Lung (tissue), 12 donors: ENCODE results near the gene RNF19B. TPM values are rescaled to one million over a fixed set of nuclear protein-coding genes. Genes with fewer than 3 reads are reported as not detected.

Experiments used
- ATAC-seq: fragments of 200-7000 bp; cut with Tn5 transposase; one replicate; pipeline ENCODE4 v1.9.1; 2020; ENCODE audit warnings: moderate number of reproducible peaks; ENCODE audit not compliant: insufficient read depth, low FRiP score
- DNase-seq, 3 donors: peaks; one replicate each; pipeline ENCODE4 v3.0.0-alpha.2; 2013 to 2017
- H3K27ac ChIP-seq, 2 donors: one replicate each; pipeline ENCODE4 v1.5.1; 2013; ENCODE audit warnings: mild to moderate bottlenecking in 2 of 2, moderate library complexity in 2 of 2, control low read depth in 1 of 2, inconsistent platforms in 1 of 2, low read depth in 1 of 2, low read length in 1 of 2
- H3K27me3 ChIP-seq, 3 donors: one replicate each; pipeline ENCODE4 v1.5.1; 2013; ENCODE audit warnings: low read length in 2 of 3; ENCODE audit not compliant: control insufficient read depth in 3 of 3, insufficient read depth in 3 of 3
- H3K36me3 ChIP-seq, 4 donors: one replicate each; pipeline ENCODE4 v1.5.1; 2013; ENCODE audit warnings: low read length in 4 of 4, mild to moderate bottlenecking in 1 of 4, moderate library complexity in 1 of 4; ENCODE audit not compliant: control insufficient read depth in 4 of 4, insufficient read depth in 4 of 4
- H3K4me1 ChIP-seq, 5 donors: one replicate each; pipeline ENCODE4 v1.5.1; 2013; ENCODE audit warnings: low read length in 5 of 5, mild to moderate bottlenecking in 2 of 5, moderate library complexity in 1 of 5; ENCODE audit not compliant: control insufficient read depth in 5 of 5, insufficient read depth in 5 of 5
- H3K4me3 ChIP-seq: one replicate; pipeline ENCODE4 v1.5.1; 2013; ENCODE audit warnings: mild to moderate bottlenecking, control low read depth, moderate library complexity
- H3K9ac ChIP-seq, 2 donors: one replicate each; pipeline ENCODE4 v1.5.1; 2013; ENCODE audit warnings: low read length in 2 of 2, control low read depth in 1 of 2; ENCODE audit not compliant: insufficient read depth in 1 of 2
- H3K9me3 ChIP-seq, 4 donors: one replicate each; pipeline ENCODE4 v1.5.1; 2013; ENCODE audit warnings: low read length in 3 of 4, mild to moderate bottlenecking in 1 of 4, moderate library complexity in 1 of 4; ENCODE audit not compliant: control insufficient read depth in 4 of 4, insufficient read depth in 3 of 4
- CTCF ChIP-seq: IDR thresholded peaks from 2 replicates; pipeline ENCODE4 v1.5.1; 2012; ENCODE audit warnings: mild to moderate bottlenecking; ENCODE audit errors: control extremely low read depth, extremely low read depth
- WGBS, 2 donors: extraction: QIAGEN DNeasy Blood & Tissue Kit; methylation state at CpG; one replicate each; pipeline ENCODE4 v1.1.7; 2013; 5-methylcytosine and 5-hydroxymethylcytosine counted together
- polyA plus RNA-seq, 2 donors: library from polyadenylated mRNA; stranded (reverse); fragments of 200-250 nt; gene quantifications; one replicate each; pipeline ENCODE4 v1.2.1, GENCODE V29; 2013
- total RNA-seq, 2 donors: library from RNA; depleted of rRNA in 1 of 2; stranded (reverse); fragments of >200 nt in 1 of 2; gene quantifications; one replicate each; pipeline ENCODE4 v1.2.1, GENCODE V29; 2014 to 2021
- donor health status: control.
- donor health status: control.
- donor health status: Bipolar disorder and iron deficiency.
- donor health status: healthy.
- donor health status: DM: yes; HTN: yes; CAD: no.

Gene RNF19B
- total and polyA plus RNA-seq, 4 donors, result 5.1 to 65.9 (median 26.8) TPM

DNA sequence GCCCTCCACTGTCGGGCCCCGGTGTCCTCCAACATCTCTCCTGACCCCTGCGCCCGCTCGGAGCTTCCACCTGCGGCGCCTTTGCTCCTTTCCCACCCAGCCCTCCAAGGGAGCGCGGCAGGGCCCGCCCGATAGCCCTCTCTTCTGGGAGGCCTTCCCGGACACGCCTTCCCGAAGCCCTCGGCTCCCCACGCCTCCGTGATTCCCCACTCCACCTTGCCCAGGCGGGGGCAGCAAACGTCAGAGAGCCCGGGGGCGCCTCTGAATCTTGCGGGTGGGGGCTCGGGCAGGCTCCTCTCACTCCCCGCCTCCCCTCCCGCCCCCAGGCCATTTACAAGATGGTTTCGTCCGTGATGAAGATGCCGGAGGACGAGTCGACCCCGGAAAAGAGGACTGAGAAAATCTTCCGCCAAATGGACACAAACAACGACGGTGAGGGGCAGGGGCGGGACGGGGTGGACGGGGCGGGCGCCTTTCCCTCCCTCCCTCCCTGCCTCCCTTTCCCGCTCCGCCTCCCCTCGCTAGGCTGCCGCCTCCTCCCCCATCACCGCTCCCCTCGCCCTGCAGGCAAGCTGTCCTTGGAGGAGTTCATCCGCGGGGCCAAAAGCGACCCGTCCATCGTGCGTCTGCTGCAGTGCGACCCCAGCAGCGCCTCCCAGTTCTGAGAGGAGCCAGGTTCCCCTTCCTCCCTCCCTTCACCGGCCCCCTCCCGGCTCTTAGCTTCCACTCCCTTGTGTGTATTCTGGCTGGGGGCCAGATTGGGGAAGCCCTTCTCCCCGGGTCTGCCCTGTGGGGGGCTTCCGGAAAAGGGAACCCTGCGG, 71.2 kb downstream of the RNF19B start:
- Histone ChIP-seq H3K4me3 (no peak overlapping the region), H3K9ac (no peak overlapping the region), H3K27me3 (peaks cover 3 to 11% (median 8%) of the 10 kb centered on the region in 3 donors), H3K4me1 (peaks cover 0 to 12% (median 3%) of the 10 kb centered on the region in 5 donors), H3K9me3 (peaks cover 0 to 6% (median 0%) of the 10 kb centered on the region in 4 donors), H3K36me3 (no peaks in the 10 kb centered on the region), H3K27ac (no peak overlapping the region)
- 3% methylated on average over 58 of the region's 58 CpGs for WGBS, 2 donors
- peak; percentile 32 for ATAC-seq
- no peak for TF ChIP-seq CTCF
- peak; percentile 53 to 54 (median 54) for DNase-seq

DNA sequence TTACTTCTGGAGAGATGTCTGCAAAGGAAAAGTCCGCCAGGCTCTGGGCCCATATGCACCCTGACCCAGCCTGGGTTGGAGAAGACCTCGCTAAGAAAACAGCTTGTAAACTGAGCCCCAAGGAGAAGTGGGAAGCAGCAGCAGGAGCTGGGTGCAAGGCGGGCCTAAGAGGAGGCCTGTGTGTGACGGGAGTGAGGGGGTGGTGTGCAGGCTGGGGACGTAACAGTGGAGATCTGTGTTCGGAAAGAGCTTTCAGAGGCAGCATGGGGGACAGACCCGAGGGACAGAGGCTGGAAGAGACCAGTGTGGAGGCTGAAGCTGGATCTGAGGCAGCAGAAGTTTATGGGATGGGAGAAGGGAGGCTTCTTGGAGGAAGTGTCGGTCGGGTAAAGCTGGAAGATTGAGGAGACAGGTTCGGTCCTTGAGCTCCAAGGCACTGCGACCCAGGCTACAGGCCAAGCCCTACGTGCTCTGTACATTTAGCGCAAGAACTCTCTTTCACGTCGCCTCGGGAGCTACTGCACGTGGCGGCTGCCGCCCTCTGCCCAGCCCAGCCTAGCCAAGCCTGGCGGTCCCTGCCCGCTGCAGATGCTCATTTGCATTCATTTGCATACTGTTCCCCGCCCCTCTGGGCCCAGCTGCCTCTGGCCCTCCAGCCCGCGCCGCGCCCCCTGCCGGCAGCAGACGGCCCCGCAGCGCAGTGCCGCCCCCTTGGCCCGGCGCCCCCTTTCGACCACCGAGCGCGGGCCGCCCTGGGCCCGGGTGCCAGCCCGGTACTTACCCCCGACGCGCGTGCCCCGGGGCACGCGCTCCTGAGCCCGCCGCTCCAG, 72.0 kb downstream of the RNF19B start:
- Histone ChIP-seq H3K4me3 (no peak overlapping the region), H3K27ac (no peak overlapping the region), H3K27me3 (peaks cover 6 to 13% (median 8%) of the 10 kb centered on the region in 3 donors), H3K4me1 (peaks cover 0 to 12% (median 3%) of the 10 kb centered on the region in 5 donors), H3K36me3 (no peaks in the 10 kb centered on the region), H3K9ac (no peak overlapping the region), H3K9me3 (peaks cover 0 to 6% (median 0%) of the 10 kb centered on the region in 4 donors)
- ATAC-seq, result peak; percentile 22
- 19 to 29% methylated on average over 33 to 49 of the region's 49 CpGs for WGBS, 2 donors
- TF ChIP-seq CTCF, result peak; percentile 3
- peak in 1 of 3 donors; percentile 52 for DNase-seq

DNA sequence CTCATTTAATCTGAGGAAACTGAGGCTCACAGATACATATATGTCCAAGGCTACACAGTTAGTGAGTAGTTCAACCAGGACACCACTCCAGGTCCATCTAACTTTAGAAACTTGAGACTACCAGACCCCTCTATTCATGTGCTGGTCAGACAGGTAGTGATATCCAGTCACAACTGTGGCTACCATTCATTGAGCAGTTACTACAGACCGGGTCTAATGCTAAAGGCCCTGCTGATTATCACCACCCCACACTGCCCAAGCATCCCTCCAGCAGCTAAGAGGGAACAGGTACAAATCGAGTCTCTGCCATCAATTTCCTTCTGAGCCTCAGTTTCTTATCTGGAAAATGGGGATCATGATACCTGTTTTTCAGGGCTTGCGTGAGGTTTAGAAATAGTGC, 73.0 kb downstream of the RNF19B start:
- DNase-seq, result no peak
- TF ChIP-seq CTCF, result no peak
- Histone ChIP-seq H3K27me3 (peaks cover 6 to 18% (median 14%) of the 10 kb centered on the region in 3 donors), H3K36me3 (no peaks in the 10 kb centered on the region), H3K4me3 (no peak overlapping the region), H3K4me1 (peaks cover 0 to 12% (median 3%) of the 10 kb centered on the region in 5 donors), H3K9ac (no peak overlapping the region), H3K9me3 (peaks cover 0 to 6% (median 0%) of the 10 kb centered on the region in 4 donors), H3K27ac (no peak overlapping the region)
- ATAC-seq, result no peak
- 82 to 93% methylated on average over 3 of the region's 3 CpGs for WGBS, 2 donors
